OCI-LY7 (cell line): ENCODE results near the gene GGT6.
"Not testable (repeated sequence)": the region's sequence is repeated elsewhere in the genome, so short reads cannot be mapped to it uniquely, and the experiment has no call there.

ENCODE experiments used
- EZH2phosphoT487 ChIP-seq: fragments of 200-600 bp; sonication (generic); IDR thresholded peaks from 2 replicates; pipeline ENCODE4 v1.6.1; 2018; ENCODE audit warnings: low read depth, borderline replicate concordance, mild to moderate bottlenecking, mixed run types, antibody characterized with exemption, low read length, moderate library complexity, mixed read lengths
- TF ChIP-seq, protein P1 (sequence below): fragments of 200-600 bp; sonication (generic); conservative IDR thresholded peaks from 2 replicates; pipeline ENCODE4 v1.5.1; 2014; ENCODE audit warnings: mild to moderate bottlenecking, antibody characterized with exemption, low read length, moderate library complexity, mixed read lengths

DNA sequence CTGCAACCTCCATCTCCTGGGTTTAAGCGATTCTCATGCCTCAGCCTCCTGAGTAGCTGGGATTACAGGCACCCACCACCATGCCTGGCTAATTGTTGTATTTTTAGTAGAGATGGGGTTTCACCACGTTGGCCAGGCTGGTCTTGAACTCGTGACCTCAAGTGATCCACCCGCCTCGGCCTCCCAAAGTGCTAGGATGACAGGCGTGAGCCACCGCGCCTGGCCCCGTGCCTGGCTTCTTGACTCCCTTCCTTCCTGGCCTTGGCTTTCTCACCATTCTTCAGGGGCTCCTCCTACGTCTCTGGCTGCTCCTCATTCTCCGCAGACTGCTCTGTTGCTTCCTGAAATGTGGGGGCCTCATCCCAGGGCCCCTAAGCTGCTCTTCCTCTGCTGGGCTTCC is 29.7 kb upstream of the GGT6 start:
- TF ChIP-seq, protein P1, sequence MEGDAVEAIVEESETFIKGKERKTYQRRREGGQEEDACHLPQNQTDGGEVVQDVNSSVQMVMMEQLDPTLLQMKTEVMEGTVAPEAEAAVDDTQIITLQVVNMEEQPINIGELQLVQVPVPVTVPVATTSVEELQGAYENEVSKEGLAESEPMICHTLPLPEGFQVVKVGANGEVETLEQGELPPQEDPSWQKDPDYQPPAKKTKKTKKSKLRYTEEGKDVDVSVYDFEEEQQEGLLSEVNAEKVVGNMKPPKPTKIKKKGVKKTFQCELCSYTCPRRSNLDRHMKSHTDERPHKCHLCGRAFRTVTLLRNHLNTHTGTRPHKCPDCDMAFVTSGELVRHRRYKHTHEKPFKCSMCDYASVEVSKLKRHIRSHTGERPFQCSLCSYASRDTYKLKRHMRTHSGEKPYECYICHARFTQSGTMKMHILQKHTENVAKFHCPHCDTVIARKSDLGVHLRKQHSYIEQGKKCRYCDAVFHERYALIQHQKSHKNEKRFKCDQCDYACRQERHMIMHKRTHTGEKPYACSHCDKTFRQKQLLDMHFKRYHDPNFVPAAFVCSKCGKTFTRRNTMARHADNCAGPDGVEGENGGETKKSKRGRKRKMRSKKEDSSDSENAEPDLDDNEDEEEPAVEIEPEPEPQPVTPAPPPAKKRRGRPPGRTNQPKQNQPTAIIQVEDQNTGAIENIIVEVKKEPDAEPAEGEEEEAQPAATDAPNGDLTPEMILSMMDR = not testable (repeated sequence)
- not testable (repeated sequence) for TF ChIP-seq EZH2phosphoT487
